Tongue (tissue), 2 donors: ENCODE data around the gene SH2D7. TPM values are rescaled to one million over a fixed set of nuclear protein-coding genes. Genes with fewer than 3 reads are reported as not detected.

Experiments used
- DNase-seq: peaks from one replicate; pipeline ENCODE4 v3.0.0-alpha.2; 2015
- total RNA-seq: library from RNA; depleted of rRNA; stranded (reverse); fragments of >200 nt; gene quantifications from one replicate; pipeline ENCODE4 v1.2.3, GENCODE V29; 2014

The SH2D7 gene
- total RNA-seq, 1 donor from 2014 or later: not detected

DNA sequence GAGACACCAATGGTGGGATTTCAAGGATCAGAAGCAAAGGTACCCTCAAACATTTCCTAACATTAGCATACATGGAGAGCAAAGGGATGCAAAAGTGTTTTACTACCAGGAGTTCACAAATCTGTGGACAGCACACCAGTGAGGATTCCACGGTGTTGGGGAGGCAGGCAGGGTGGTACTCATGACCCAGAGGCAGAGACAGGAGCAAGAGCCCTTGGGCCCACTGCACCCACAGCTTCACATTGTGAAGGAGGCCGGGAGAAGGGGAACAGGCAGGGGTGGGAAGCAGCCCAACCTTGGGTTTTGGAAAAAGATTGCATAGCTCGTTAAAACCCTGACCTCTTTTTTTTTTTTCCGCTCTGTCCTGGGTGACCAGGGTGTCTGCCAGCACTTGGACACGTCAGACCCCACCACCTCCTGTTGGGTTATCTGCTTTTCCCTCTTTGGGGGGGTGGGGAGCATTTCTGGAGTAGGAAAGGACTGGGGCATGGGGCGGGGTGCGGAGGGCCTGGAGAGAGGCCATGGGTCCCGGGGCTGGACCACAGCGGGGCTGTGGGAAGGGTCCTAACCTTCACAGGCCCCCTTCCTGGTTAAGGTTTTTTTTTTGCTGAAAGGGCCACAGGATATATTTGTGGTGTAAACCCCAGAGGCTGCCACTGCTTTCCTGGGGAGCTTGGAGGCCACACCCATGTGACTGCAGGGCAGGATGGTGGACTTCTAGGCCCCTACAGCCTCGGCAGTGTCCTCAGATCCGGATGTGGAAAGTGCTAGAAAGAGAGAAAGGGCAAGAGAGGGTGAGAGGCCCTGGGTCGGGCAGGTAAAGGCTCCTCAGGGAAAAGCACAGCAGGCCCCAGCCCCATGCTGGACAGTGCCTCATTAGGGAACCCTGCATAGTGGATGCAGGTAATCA, 12.5 kb downstream of the SH2D7 start:
- no peak for DNase-seq

DNA sequence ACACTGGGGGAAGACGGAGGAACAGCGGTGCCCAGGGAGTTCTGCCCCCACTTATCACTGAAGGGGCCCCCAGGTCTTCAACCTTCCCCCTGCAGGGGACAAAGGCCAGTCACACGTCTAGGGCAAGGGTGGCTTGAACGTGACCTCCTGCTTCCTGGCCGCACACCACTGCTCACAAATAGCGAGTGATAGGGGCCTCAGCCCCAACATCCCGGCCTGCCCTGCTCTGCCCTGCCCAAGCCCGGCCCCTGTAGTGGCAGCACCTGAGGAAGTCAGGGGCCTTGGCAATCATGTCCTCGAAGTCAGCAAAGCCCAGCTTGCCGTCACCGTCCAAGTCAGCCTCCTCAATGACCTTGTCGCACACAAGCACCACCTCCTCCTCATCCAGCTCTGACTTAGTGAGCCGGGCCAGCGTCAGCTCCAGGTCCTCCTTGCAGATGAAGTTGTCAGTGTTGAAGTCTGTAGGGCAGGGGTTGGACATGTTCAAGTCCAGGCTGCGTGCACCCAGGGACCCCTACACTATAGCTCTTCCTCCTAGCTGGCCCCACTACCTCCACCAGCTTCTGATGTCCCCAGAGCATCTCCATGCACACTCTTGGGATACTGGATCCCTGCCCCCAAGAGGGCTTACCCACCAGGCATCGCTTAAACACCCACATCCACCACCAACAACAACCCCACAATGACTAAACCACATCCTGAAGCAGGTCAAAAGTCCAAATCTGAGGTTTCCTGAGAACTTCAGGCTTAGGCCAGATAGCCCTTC, 13.3 kb downstream of the SH2D7 start:
- DNase-seq: no peak

DNA sequence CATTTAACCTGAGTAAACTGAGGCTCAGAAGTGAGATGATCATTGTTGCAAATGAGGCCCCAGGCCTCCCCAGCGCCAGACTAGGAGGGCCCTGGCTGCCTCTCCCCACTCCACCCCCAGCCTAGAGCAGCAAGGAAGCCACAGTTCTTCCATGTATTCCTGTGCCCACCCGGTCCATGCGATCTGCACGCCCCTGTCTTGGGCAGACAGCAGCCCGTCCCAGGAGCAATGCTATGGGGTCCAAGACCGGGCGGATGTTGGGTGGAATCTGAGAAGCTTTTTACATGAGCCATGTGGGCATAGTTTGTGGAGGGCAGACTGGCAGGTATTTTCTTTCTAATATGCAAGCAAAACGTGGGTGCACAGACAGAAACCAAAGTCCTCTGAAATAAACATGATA, 15.1 kb downstream of the SH2D7 start:
- no peak for DNase-seq

DNA sequence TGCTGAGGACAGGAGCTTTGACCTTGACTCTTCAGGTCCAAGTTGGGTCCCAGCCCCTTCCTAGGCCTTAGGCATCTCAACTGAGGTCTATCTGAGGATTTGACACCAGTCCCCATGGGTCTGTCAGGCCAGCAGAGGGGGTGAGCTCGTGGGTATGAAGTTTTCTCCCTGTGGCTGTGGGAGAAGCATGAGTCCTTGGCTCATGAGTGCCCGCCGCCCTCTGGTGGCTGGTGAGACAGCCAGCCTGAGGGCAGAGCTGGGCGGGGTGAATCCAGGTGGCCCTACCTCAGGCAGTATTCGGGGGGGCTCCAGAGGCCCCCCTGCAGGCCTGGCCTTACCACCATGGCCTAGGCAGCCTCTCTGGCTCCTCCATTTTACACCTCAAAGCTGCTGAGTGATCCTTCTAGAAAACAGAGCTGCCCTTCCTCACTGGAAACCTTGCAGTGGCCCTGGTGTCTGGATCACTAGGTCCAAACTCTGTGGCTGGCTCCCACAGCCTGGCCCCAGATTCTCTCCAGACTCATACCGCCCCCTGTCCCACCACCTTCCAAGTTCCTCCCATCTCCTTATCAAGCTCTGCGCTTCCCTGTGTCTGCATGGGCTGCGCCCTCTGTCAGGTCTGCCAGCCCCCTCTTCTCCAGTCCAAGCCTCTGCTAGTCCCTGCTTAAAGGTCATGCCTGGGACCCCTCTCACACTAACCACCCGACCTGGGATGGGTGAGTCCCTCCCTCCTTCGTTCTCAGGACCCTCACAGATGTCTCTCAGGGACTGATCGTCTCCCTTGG, 16.1 kb downstream of the SH2D7 start:
- peak; percentile 87 for DNase-seq

DNA sequence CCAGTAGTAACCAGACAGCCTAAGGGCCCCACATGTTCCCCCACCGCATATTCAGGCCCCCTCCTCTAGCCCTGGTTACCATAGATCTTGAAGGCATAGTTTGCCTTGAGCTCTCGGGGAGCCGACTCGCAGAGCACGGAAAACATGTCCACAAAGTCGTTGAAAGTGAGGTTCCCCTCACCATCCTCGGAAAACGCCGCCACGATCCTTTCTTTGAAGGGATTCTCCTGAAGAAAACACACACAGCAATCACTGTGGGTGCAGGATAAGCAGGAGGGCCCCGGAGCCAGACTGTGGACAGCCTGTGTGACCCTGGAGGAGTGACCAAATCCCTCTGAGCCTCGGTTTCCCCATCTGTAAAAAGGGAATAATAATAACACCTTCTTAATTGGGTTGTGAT, 16.8 kb downstream of the SH2D7 start:
- DNase-seq: no peak

DNA sequence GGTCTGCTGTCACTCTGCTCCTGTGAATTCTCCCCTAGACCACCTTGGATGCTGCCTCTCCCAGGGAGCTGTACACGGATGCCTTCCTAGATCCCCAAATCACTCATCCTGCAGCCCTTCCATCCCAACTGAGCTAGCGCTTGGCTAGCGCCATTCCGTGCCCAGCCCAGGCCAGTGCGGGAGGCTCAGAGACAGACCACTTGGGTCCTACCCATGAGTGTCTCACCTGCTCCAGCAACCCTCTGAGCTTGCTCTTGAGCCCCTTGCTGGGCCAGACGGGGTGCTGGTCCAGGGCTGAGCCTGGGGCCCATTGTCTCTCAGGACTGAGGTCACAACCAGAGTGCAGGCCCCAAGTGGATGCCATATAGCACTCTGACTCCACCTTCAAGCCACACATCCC, 17.7 kb downstream of the SH2D7 start:
- DNase-seq: no peak

DNA sequence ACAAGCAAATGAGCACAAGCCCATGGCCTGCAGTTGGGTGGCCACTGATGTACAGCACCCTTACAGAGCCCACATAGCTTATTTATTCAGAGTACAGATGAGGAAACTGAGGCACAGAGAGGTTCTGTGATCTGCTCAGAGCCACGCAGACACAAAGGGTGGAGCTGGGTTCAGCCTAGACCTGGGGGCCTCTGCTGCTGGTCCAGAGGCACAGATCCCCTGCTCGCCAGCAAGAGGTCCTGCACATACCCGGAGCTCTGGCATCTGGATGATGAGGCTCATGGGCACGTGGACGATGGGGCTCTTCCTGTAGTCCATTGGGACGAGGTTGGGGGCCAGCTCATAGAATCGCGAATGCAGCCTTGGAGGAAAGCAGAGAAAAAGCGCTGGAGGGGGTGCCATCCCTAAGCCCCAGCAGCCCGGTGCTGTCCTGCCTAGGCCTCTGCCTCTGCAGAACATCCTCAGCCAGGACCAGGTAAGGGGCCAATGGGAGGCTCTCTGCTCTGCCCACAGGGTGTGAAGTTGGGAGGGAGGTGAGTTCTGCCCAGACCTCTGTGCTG, 18.6 kb downstream of the SH2D7 start:
- DNase-seq: no peak

DNA sequence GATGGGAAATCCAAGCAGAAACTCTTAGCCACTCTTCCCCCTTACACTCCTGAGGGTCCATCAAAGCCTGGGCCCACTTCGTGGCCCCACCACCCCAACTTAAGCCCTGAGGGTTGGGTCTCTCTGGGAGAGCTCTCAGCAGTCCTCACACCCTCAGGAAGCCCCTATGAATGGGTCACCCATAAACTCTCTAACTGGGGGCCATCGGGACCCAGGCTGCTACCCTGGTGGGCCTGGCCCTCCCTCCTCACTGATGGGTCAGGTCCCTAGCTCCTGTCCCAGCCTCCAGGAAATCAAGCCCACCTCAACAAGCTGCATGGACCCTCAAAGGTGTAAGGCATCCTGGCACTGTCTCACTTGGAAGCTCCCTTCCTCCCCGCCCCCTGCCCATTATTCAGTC, 19.4 kb downstream of the SH2D7 start:
- DNase-seq: no peak

DNA sequence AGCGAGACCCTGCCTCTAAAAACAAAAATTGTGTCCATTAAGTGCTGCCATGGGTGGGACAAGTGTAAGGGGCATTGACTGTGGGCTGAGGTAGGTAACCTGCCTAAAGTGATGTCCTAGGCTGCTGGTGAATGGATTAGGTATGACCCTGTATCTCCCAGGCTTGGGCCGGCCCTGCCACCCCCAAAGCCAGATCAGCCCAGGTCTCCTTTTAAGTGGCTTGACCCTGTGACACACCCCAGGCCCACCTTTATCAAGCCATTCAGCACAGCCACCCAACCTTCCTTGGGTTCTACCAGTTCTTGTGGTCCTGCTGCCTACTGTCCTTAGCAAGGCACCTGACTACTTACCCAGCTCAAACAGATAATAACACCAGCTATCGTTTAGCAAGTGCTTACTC, 20.2 kb downstream of the SH2D7 start:
- no peak for DNase-seq

DNA sequence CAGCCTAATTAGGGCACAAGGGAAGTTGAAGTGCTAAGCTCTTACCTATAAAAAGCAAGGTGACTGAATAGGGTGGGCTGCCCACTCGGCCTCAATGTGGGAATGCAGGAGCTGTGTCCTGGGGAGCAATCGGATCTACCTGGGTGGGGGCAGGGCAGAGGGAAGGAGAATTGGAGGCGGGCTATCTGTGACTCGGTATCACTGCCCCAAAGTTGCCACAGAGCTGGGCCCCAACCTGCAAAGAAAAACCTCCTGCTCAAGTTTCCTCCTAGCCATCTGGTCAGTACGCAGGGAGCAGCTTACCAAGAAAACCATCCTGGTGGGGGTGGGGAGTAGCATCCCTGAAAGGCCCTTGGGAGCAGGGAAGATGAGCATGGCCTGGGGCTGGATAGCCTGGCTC, 28.2 kb downstream of the SH2D7 start:
- no peak for DNase-seq

DNA sequence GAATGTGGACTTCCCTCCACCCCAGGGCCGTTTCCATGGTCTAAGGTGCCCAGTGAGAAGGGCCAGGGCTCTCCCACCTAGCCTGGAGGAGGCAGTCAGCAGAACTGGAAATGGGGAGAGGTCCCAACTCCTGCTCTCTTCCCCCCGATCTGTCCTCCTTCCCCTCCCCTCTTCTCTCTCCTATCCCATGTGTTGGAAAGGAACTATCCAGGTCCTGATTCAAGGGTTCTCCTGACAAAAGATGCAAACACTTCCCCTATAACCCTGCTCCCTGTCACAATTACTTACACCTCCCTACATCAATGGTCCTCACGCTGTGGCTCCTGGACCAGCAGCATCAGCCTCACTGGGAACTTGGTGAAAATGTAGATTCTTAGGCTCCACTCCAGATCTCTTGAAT, 32.9 kb downstream of the SH2D7 start:
- DNase-seq: no peak

DNA sequence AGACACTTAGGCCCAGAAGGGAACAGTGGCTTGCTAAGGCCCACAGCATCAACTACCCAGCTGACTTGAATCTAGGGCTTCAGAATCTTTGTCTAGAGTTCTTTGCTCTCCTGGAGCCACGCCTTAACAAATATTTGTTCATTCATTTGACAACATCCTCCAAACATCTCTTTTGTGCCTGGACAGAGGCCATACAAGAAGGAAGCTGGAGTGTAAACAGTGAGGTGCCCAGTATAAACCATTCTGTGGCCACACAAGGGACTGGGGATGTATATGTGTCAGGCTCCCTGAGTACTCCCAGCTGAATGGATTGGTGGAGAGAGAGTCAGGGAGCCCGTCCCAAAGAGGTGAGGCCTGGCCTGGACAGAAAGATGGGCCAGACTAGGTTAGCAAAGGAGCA, 35.5 kb downstream of the SH2D7 start:
- no peak for DNase-seq

DNA sequence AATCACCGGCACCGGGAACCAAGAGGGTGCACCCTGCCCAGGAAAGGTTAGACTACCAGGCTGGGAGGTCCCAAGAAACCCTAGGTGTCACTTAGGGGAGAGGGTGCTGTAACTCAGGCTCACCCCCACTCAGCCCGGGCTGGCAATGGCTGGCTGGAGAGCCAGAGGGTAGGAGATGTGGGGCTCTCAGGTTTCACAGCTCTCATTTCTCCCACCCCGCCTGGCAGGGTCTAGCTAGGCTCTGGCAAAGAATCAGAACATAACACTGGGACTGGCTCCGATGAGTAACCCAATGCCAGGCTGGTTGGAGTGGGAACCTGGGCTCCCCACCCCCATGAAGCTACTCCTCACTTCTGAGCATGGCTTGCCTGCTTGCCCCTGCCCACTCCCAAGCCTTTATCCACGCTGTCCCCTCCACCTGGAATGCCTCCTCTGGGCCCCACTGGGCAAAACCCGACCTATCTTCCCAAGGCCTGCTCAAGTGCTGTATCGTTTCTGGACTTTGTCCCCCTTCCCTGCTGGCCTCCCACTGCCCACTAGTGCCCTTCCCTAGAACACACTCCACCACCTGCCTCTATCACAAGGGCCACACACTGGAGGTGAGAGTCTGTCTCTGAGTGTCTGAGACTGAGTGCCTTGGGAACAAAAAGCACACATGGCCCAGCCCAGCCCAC, 36.9 kb downstream of the SH2D7 start:
- peak; percentile 72 for DNase-seq

DNA sequence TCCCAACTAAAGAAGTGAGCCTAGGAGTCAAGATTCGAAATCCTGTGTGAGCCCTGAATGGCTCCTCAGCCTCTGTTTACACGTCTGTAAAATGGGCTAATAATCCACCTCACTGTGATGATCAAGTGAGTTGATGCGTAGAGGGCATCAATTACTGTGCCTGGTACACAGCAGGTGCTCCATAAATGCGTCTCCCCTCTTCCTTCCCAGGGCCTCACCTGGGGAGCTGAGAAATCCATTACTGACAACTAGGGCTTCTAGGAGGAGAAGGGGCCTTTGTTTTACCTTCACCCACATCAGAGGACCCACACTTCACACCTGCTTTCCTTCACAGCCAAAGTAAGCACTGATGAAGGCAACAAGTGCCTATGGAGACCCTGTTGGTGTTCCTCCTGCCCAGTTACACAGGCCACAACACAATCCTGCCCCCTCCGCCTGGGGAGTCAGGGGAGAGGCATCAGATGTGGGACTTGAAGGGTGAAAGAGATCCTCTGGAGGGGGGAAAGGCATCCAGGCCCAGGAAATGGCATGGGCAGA, 37.5 kb downstream of the SH2D7 start:
- no peak for DNase-seq

DNA sequence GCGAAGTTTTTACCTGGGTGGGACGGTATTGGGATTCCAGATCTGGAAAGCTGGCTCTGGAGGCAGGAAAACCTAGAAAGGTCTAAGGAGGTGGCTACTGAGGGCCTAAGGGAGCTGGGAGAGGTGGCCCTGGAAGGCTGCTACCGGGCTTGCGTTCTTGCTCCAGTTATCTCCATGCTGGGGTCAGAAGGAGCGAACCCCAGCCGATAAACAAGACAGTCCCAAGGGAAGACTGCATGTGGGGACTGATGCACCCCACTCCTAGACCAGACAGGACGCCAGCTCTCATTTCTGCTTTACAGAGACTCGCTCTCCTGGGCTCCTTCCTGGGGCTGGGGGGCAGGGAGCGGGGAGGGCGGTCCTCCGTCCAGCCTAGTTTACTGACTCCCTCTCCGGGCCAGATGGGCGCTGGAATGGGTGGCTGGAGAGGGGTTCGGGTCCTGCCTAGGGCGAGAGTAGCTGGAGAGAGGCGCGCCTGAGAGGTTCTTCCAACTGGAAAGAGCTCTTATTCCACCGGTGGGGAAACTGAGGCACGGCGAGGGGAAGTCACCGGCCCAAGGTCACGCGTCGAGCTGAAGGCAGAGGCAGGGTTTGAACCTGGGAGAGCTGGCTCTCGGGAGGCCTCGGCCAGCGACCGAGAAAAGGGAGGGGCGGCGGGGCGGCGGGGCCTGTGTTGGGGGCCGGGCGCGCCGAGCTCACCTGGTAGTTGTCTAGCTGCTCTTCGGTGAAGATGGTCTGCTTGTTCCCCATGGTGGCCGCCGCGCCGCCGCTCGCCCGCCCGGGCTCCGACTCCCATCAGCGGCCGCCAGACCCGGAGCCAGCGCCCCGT, 38.3 kb downstream of the SH2D7 start:
- no peak for DNase-seq

DNA sequence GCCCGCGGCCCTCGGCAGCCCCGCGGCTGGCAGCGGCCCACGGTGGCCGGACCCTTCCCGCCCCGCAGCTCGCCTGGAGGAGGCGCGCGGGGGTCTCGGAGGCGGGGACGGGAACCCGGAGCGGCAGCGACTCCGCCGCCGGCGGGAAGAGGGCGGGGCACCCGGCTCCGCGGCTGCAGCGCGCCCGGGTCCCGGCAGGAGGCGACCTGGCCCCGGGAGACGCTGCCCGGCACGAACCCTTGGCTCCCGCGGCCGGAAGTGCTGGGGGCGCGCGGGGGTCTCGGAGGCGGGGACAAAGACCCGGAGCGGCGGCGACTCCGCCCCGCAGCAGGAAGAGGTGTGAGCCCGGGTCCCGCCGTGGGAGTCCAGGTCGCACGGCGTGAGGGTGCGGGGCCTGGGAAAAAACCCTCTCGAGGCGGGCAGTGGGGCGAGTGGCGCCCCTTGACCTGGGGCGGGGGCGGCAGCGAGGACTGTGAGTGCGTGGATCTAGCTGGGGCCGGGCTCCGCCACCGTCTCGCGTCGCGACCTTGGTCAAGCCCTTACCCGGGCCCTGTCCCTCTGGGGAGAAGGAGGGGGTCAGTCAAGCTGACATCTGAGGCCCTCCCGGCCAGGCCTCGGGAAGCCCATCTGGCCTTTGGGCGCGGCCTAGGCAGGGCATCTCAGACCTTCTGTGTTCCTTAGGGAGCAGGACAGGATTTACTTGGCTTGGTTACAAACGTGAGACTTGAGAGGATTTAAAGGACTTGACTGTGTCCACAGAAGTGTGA, 39.1 kb downstream of the SH2D7 start, which contains the start of gene CIB2:
Gene CIB2 (minus strand): TSS at position 151 of the 767 bp plus-strand sequence. CDS start 230 bp downstream, outside the sequence.
- DNase-seq: peak; percentile 90

DNA sequence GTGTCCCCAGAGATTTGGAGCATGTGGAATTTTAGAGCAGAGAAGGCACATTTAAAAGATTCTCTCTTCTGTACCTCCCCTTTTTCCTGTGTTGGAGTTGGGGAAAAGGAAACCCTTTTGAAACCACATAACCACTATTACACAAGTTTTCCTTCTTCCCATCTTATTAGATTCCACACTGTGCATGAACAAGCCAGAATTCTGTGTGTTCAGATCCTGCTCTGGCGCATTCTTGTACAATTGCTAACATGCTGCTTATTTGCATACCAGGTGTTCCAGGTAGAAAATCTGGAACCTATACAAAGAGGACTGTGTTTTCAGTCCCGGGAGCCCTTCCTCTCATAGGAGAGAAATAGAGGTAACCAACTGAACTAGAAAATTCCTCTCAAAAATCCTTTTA, 41.4 kb downstream of the SH2D7 start:
- peak; percentile 10 for DNase-seq

DNA sequence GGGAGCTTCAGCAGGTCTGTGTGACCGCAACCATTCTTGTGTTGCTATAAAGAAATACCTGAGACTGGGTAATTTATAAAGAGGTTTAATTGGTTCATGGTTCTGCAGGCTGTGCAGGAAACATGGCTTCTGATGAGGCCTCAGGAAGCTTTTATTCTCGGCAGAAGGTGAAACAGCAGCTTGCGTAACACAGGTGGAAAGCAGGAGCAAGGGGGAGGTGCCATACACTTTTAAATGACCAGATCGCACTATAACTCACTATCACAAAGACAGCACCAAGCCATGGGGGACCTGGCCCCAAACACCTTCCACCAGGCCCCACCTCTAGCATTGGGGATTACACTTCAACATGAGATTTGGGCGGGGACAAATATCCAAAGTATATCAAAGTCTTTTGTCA, 47.2 kb downstream of the SH2D7 start:
- no peak for DNase-seq

DNA sequence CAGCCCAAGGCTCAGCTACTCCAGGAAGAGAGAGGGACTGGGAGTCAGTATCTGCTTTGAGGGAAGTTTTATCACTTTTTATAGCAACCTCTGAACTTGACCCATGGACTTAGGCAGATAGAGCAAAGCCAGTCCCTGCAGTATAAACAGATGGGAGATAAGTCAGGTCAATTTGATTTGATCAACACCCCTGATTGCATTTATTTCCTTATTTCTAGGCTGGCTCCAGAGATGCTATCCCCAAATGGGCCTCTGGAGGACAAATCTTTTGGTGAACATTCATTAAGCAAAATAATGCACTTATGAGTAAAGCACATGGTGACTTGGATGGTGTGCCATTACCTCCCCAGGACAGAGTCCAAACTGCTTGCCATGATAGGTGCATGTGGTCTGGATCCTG, 47.9 kb downstream of the SH2D7 start:
- DNase-seq: no peak

DNA sequence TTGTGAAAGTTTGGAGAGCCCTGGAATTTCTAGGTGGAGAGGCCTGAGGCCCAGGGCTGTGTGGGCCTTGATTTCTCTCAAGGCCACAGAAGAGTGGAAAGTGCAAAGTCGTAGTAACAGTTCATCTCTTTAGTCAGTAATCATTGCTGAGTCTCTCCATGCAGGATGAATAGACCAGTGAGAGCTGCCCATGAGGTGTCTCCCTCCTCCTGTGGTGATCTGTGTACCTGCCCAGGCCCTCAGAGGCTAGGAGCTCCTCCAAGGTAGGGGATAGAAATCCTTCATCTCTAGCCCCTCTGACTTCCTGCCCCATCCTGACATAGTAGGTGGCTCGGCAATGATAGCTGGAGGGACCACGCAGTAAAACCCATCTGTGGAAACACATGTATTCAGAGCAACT, 50.0 kb downstream of the SH2D7 start:
- no peak for DNase-seq
